SK-N-SH (cell line): Measurements from ENCODE around the gene OPRM1. TPM values are rescaled to one million over a fixed set of nuclear protein-coding genes. Genes with fewer than 3 reads are reported as not detected.

ENCODE experiments used
- CTCF ChIA-PET: fragments of 300-600, 350-600 bp; formaldehyde crosslinking; extraction: SDS; loops from one replicate; lab custom pipeline; 2021; lab: Yijun Ruan, JAX
- POLR2A ChIA-PET: fragments of 350-600 bp; sonication (Branson Sonifier 250); formaldehyde crosslinking; extraction: SDS; loops from one replicate; lab custom pipeline; 2020; ENCODE audit warnings: antibody characterized with exemption, inconsistent platforms; lab: Yijun Ruan, JAX
- DNase-seq: peaks from one replicate; pipeline ENCODE4 v3.0.0; 2012
- H2AFZ ChIP-seq: fragments of 200-600 bp; sonication (generic); 2 replicates; pipeline ENCODE4 v1.8.1; 2016; ENCODE audit warnings: antibody characterized with exemption, mild to moderate bottlenecking, low read depth
- H3F3A ChIP-seq: fragments of 200-600 bp; sonication (generic); replicated peaks from 2 replicates; pipeline ENCODE3; 2016; ENCODE audit warnings: antibody characterized with exemption, mild to moderate bottlenecking; ENCODE audit not compliant: insufficient read depth
- H3K27ac ChIP-seq, 2 experiments: fragments of 200-500 bp in 1 of 2; fragments of 200-600 bp in 1 of 2; sonication (Bioruptor generic) in 1 of 2; sonication (generic), shearing (Covaris generic) in 1 of 2; 2 replicates each; pipeline versions ENCODE4 v1.5.1 to v1.6.1; 2014 to 2016; ENCODE audit warnings: low read depth in 2 of 2, inconsistent platforms in 1 of 2, low read length in 1 of 2, mild to moderate bottlenecking in 1 of 2, mixed read lengths in 1 of 2
- H3K27me3 ChIP-seq: fragments of 200-600 bp; sonication (generic), shearing (Covaris generic); 2 replicates; pipeline ENCODE4 v1.6.1; 2016; ENCODE audit warnings: mixed run types; ENCODE audit not compliant: insufficient read depth
- H3K36me3 ChIP-seq, 2 experiments: fragments of 200-500 bp in 1 of 2; fragments of 200-600 bp in 1 of 2; sonication (Bioruptor generic) in 1 of 2; sonication (generic) in 1 of 2; replicated peaks in 1 of 2; 2 replicates each; pipeline versions ENCODE3 to v1.5.1; 2014 to 2016; ENCODE audit warnings: low read length in 1 of 2, mild to moderate bottlenecking in 1 of 2; ENCODE audit not compliant: insufficient read depth in 2 of 2, control insufficient read depth in 1 of 2
- H3K4me1 ChIP-seq, 2 experiments: fragments of 200-500 bp in 1 of 2; fragments of 200-600 bp in 1 of 2; sonication (Bioruptor generic) in 1 of 2; sonication (generic), shearing (Covaris generic) in 1 of 2; 2 replicates each; pipeline versions ENCODE4 v1.5.1 to v1.6.1; 2014 to 2016; ENCODE audit warnings: low read depth in 1 of 2, low read length in 1 of 2, mixed run types in 1 of 2; ENCODE audit not compliant: insufficient read depth in 2 of 2, control insufficient read depth in 1 of 2
- H3K4me2 ChIP-seq: fragments of 200-600 bp; sonication (generic), shearing (Covaris generic); 2 replicates; pipeline ENCODE4 v1.6.1; 2017; ENCODE audit warnings: mixed run types
- H3K4me3 ChIP-seq, 2 experiments: fragments of 200-500 bp in 1 of 2; fragments of 200-600 bp in 1 of 2; sonication (Bioruptor generic) in 1 of 2; sonication (generic), shearing (Covaris generic) in 1 of 2; 2 replicates each; pipeline versions ENCODE4 v1.5.1 to v1.8.1; 2014 to 2016; ENCODE audit warnings: low read depth in 2 of 2, inconsistent platforms in 1 of 2, low read length in 1 of 2, mild to moderate bottlenecking in 1 of 2, mixed read lengths in 1 of 2, moderate library complexity in 1 of 2
- H3K79me2 ChIP-seq: fragments of 200-600 bp; sonication (generic); 2 replicates; pipeline ENCODE4 v1.8.1; 2017; ENCODE audit warnings: mild to moderate bottlenecking; ENCODE audit not compliant: insufficient read depth
- H3K9ac ChIP-seq: fragments of 200-600 bp; sonication (generic); 2 replicates; pipeline ENCODE4 v1.6.1; 2017; ENCODE audit warnings: mixed run types
- H3K9me2 ChIP-seq: fragments of 200-600 bp; sonication (generic); 2 replicates; pipeline ENCODE4 v1.6.1; 2017; ENCODE audit warnings: mixed run types
- H3K9me3 ChIP-seq: fragments of 200-600 bp; sonication (generic); 2 replicates; pipeline ENCODE4 v1.6.1; 2017; ENCODE audit warnings: mixed run types, mild to moderate bottlenecking, moderate library complexity
- H4K20me1 ChIP-seq: fragments of 200-600 bp; sonication (generic); 2 replicates; pipeline ENCODE4 v1.6.1; 2017; ENCODE audit warnings: mild to moderate bottlenecking, mixed run types; ENCODE audit not compliant: insufficient read depth
- CTCF ChIP-seq: fragments of 200-600 bp; sonication (generic); IDR thresholded peaks from 2 replicates; pipeline ENCODE4 v1.6.1; 2017; ENCODE audit warnings: antibody characterized with exemption, mild to moderate bottlenecking, moderate library complexity
- EZH2phosphoT487 ChIP-seq: fragments of 200-600 bp; sonication (generic); IDR thresholded peaks from 2 replicates; pipeline ENCODE4 v1.6.1; 2017; ENCODE audit warnings: low read depth, mixed run types, mild to moderate bottlenecking, antibody characterized with exemption, moderate library complexity, borderline replicate concordance
- GATA2 ChIP-seq: sonication (generic); formaldehyde crosslinking; IDR thresholded peaks from 2 replicates; pipeline ENCODE4 v1.5.0; 2020; ENCODE audit warnings: mild to moderate bottlenecking, missing genetic modification reagents
- IRF3 ChIP-seq: fragments of 150-350 bp; IDR thresholded peaks from 2 replicates; pipeline ENCODE4 v1.6.1; 2016; ENCODE audit warnings: mild to moderate bottlenecking, low read depth, low read length
- MAX ChIP-seq: IDR thresholded peaks from 2 replicates; pipeline ENCODE4 v1.4.0; 2012; ENCODE audit warnings: low read depth
- NRF1 ChIP-seq: IDR thresholded peaks from 2 replicates; pipeline ENCODE4 v1.6.1; 2012; ENCODE audit warnings: low read depth, mild to moderate bottlenecking, low read length
- RAD21 ChIP-seq: IDR thresholded peaks from 2 replicates; pipeline ENCODE4 v1.6.1; 2012; ENCODE audit warnings: mild to moderate bottlenecking, low read length
- SMC3 ChIP-seq: IDR thresholded peaks from 2 replicates; pipeline ENCODE4 v1.6.1; 2012; ENCODE audit warnings: low read depth, low read length, improper control_type of control experiment
- USF2 ChIP-seq: fragments of 150-350 bp; IDR thresholded peaks from 2 replicates; pipeline ENCODE4 v1.6.1; 2017; ENCODE audit warnings: antibody characterized with exemption, low read length, low read depth, borderline replicate concordance
- WGBS: methylation state at CpG from one replicate; pipeline ENCODE4 v1.1.6; 2017; ENCODE audit warnings: low lambda C conversion rate; 5-methylcytosine and 5-hydroxymethylcytosine counted together
- polyA plus RNA-seq, 3 experiments: library from polyadenylated mRNA; depleted of rRNA; stranded (reverse); fragments of >200 nt; gene quantifications; 2 replicates each; pipeline ENCODE4 v1.2.3, GENCODE V29; 2012

Gene OPRM1
- polyA plus RNA-seq, 1 of the 3 experiments (the other 2 are of a cell fraction): 0.15 TPM

- TF ChIP-seq IRF3: no peak
- no peak for TF ChIP-seq GATA2
- TF ChIP-seq MAX: no peak
- no peak for TF ChIP-seq EZH2phosphoT487
- TF ChIP-seq NRF1: no peak
- TF ChIP-seq, all 33 proteins: peak for 5
These were observed 115.4 kb downstream of the OPRM1 start (continued) for GRCh38 chr6:154154389-154154967.

- peak; percentile 25 for DNase-seq
- H3F3A ChIP-seq: no peaks in the 10 kb centered on the region
- no peaks in the 10 kb centered on the region for H3K27me3 ChIP-seq
- no peak overlapping the region for H3K9ac ChIP-seq
- WGBS: 83% methylated on average over 11 of the region's 11 CpGs
- peak; percentile 67 for TF ChIP-seq RAD21
- peak; percentile 63 for TF ChIP-seq SMC3
- no peak for TF ChIP-seq USF2
- TF ChIP-seq CTCF: peak; percentile 62
- no peaks in the 10 kb centered on the region for H4K20me1 ChIP-seq
- CTCF ChIA-PET: interaction anchor here (0.8 to 3.4 kb wide), 5 partner anchors 8 to 121 kb away, joined by 3 to 25 read pairs (median 6); no protein-coding TSS in a partner anchor
- no peak overlapping the region for H2AFZ ChIP-seq
- H3K79me2 ChIP-seq: no peaks in the 10 kb centered on the region
- POLR2A ChIA-PET: no interaction called here
- H3K4me3 ChIP-seq: no peak overlapping the region
- no peaks in the 10 kb centered on the region for H3K9me2 ChIP-seq
- no peaks in the 10 kb centered on the region for H3K36me3 ChIP-seq
- no peaks in the 10 kb centered on the region; a peak in 1 of 4 replicates for H3K4me1 ChIP-seq
- H3K9me3 ChIP-seq: no peaks in the 10 kb centered on the region
- H3K4me2 ChIP-seq: no peak overlapping the region
- no peak overlapping the region for H3K27ac ChIP-seq
These were observed 117.3 kb downstream of the OPRM1 start for GRCh38 chr6:154156135-154156896.
